T47D (cell line): ENCODE data around the gene WDR27.
"Not testable (repeated sequence)": the region's sequence is repeated elsewhere in the genome, so short reads cannot be mapped to it uniquely, and the experiment has no call there.

Source experiments
- DNase-seq, 2 experiments: peaks; one replicate each; pipeline versions ENCODE4 v3.0.0 to v3.0.0-alpha.2; 2011 to 2012; ENCODE audit warnings: low read depth in 1 of 2, low spot score in 1 of 2
- JUND ChIP-seq: IDR thresholded peaks from 2 replicates; pipeline ENCODE4 v1.6.1; 2012; ENCODE audit warnings: low read depth
- in situ Hi-C: cut with HindIII; loops from 2 replicates; pipeline ENCODE4 v1.10.0; 2016; ENCODE audit warnings: low sequenced_read_pairs, low pct_unique_long_range_greater_than_20kb

The WDR27 gene

GRCh38 chr6:169520104-169520503 lies 181.7 kb downstream of the WDR27 start:
- no peak for TF ChIP-seq JUND
- in situ Hi-C loops: no loop called here
- peak; percentile 4 to 58 for DNase-seq

- no peak for TF ChIP-seq JUND
- in situ Hi-C loops: no loop called here
- DNase-seq: no peak
Observed at GRCh38 chr6:169518451-169518850, 183.4 kb downstream of the WDR27 start.

GRCh38 chr6:169513478-169514193 lies 188.2 kb downstream of the WDR27 start:
- TF ChIP-seq JUND: no peak
- DNase-seq: no peak
- in situ Hi-C loops: no loop called here

GRCh38 chr6:169511785-169512184 lies 190.0 kb downstream of the WDR27 start:
- DNase-seq, in situ Hi-C loops: not testable (repeated sequence)

GRCh38 chr6:169510871-169511270 lies 191.0 kb downstream of the WDR27 start:
- in situ Hi-C loops: no loop called here
- TF ChIP-seq JUND: no peak

GRCh38 chr6:169508452-169508851 lies 193.4 kb downstream of the WDR27 start:
- no peak for DNase-seq
- TF ChIP-seq JUND: no peak
- in situ Hi-C loops: no loop called here

More at GRCh38 chr6:169510871-169511270, 191.0 kb downstream of the WDR27 start:
- DNase-seq: no peak

GRCh38 chr6:169503422-169504152 lies 198.2 kb downstream of the WDR27 start:
- DNase-seq: no peak
- in situ Hi-C loops: no loop called here
- TF ChIP-seq JUND: no peak

- in situ Hi-C loops: no loop called here
- no peak for DNase-seq
- TF ChIP-seq JUND: no peak
Observed at GRCh38 chr6:169502445-169502844, 199.4 kb downstream of the WDR27 start.

- no peak for TF ChIP-seq JUND
- DNase-seq: no peak
- in situ Hi-C loops: no loop called here
Observed at GRCh38 chr6:169501777-169502313, 200.0 kb downstream of the WDR27 start.

- DNase-seq: no peak
- no peak for TF ChIP-seq JUND
- in situ Hi-C loops: no loop called here
Observed at GRCh38 chr6:169501128-169501527, 200.7 kb downstream of the WDR27 start.

- no peak for DNase-seq
- in situ Hi-C loops: no loop called here
- TF ChIP-seq JUND: no peak
Observed at GRCh38 chr6:169500688-169501087, 201.1 kb downstream of the WDR27 start.

GRCh38 chr6:169499848-169500247 lies 202.0 kb downstream of the WDR27 start:
- in situ Hi-C loops: no loop called here
- TF ChIP-seq JUND: no peak

GRCh38 chr6:169498916-169499513 lies 202.8 kb downstream of the WDR27 start:
- in situ Hi-C loops: no loop called here
- TF ChIP-seq JUND: no peak
- no peak for DNase-seq

More at GRCh38 chr6:169499848-169500247, 202.0 kb downstream of the WDR27 start:
- DNase-seq: no peak
